Skeletal muscle tissue (tissue), 4 donors: ENCODE data around the gene ITGA3. TPM values are rescaled to one million over a fixed set of nuclear protein-coding genes. Genes with fewer than 3 reads are reported as not detected.
A peak's percentile ranks its signal among the peaks of the same experiment; 100 is the strongest.

Experiments used
- H3K27ac ChIP-seq: one replicate; pipeline ENCODE4 v1.7.0; 2013; ENCODE audit warnings: mild to moderate bottlenecking, low read depth, low read length, inconsistent platforms
- H3K27me3 ChIP-seq, 3 donors: one replicate each; pipeline ENCODE4 v1.7.0; 2013; ENCODE audit warnings: low read length in 3 of 3; ENCODE audit not compliant: control insufficient read depth in 3 of 3, insufficient read depth in 3 of 3
- H3K36me3 ChIP-seq, 3 donors: one replicate each; pipeline ENCODE4 v1.7.0; 2013; ENCODE audit warnings: low read length in 3 of 3; ENCODE audit not compliant: control insufficient read depth in 3 of 3, insufficient read depth in 3 of 3
- H3K4me1 ChIP-seq, 3 donors: one replicate each; pipeline ENCODE4 v1.7.0; 2013; ENCODE audit warnings: low read length in 3 of 3, mild to moderate bottlenecking in 3 of 3; ENCODE audit not compliant: control insufficient read depth in 3 of 3, insufficient read depth in 3 of 3
- H3K4me3 ChIP-seq, 3 donors: one replicate each; pipeline ENCODE4 v1.7.0; 2013; ENCODE audit warnings: low read length in 3 of 3
- H3K9ac ChIP-seq, 3 donors: one replicate each; pipeline ENCODE4 v1.7.0; 2013; ENCODE audit warnings: low read length in 3 of 3, mild to moderate bottlenecking in 3 of 3, moderate library complexity in 2 of 3, low read depth in 1 of 3
- H3K9me3 ChIP-seq, 3 donors: one replicate each; pipeline ENCODE4 v1.7.0; 2013; ENCODE audit warnings: low read length in 3 of 3; ENCODE audit not compliant: control insufficient read depth in 3 of 3
- total RNA-seq: library from RNA; depleted of rRNA; stranded (reverse); fragments of >200 nt; gene quantifications from one replicate; pipeline ENCODE4 v1.2.3, GENCODE V29; 2014
- donor health status: Osteomylitis.

Gene ITGA3
- total RNA-seq, 1 donor from 2014 or later: 27.7 TPM

DNA sequence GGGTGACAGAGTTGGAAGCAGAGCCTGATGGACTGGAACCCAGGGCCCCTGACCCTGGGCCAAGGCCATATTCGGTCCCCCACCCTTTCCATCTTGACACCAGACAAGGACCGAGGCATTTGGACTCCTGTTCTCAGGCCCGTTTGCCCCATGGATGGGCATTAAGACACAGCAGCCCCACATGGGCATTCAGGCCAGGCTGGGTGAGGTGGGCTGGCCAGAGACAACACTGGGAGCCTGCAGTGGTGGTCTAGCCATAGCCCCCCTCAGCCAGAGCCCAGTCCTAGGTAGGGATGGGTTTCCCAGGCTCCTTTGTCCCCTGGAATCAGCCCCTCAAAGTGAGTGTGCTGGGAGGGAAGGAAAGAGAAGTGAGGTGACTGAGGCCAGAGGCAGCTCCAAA is 40.8 kb downstream of the ITGA3 start:
- Histone ChIP-seq H3K27me3 (no peaks in the 10 kb centered on the region), H3K27ac (peak overlapping the region; percentile 94), H3K4me1 (peaks cover 56 to 72% (median 68%) of the 10 kb centered on the region in 3 donors), H3K9ac (peak overlapping the region; percentile 87 to 98 (median 96)), H3K36me3 (peaks cover 23 to 40% (median 26%) of the 10 kb centered on the region in 3 donors), H3K4me3 (peak overlapping the region; percentile 91 to 98 (median 94)), H3K9me3 (no peaks in the 10 kb centered on the region)

DNA sequence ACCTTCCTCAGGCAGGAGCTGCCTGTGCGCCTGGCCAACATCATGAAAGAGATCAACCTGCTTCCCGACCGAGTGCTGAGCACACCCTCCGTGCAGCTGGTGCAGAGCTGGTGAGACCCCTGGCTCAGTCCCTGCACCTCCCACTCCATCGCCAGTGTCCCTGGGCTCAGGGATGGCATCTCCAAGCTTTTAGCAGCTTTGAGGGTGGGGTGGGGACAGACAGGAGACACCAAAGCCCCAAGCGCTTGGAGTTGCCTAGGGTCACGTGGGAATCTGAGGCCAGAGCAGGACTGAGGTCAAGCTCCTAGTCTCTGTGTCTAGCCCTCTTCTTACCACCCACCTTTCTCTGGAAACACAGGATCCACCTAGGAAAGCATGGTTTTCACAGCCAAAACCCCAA is 41.5 kb downstream of the ITGA3 start:
- Histone ChIP-seq H3K4me1 (peaks cover 60 to 79% (median 75%) of the 10 kb centered on the region in 3 donors), H3K9ac (peak overlapping the region; percentile 25 to 98 (median 96)), H3K4me3 (peak overlapping the region in 2 of 3 donors; percentile 94 to 98), H3K36me3 (peaks cover 23 to 40% (median 26%) of the 10 kb centered on the region in 3 donors), H3K27me3 (no peaks in the 10 kb centered on the region), H3K9me3 (no peaks in the 10 kb centered on the region), H3K27ac (peak overlapping the region; percentile 94)

DNA sequence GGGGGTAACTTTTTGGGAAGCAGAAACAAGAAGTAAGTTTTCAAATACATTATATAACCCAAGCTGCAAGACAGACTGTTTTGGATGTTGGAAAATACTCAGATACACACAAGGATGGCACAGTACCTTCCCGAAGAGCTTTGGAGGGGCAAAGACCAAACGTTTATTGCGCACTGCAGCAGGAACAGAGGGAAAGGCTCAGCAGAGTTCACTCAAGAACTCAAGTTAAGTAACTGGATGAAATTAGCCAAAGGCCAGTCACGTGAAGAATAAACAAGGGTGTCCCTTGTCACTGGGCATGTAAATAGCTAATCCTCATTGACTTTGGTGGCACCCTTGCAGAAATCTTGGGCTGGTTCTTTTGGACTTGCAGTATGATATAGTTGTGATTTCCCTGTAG is 42.0 kb downstream of the ITGA3 start:
- H3K36me3 ChIP-seq: peaks cover 23 to 40% (median 26%) of the 10 kb centered on the region in 3 donors
- peak overlapping the region; percentile 25 to 98 (median 96) for H3K9ac ChIP-seq
- H3K4me3 ChIP-seq: peak overlapping the region in 1 of 3 donors; percentile 98
- no peaks in the 10 kb centered on the region for H3K9me3 ChIP-seq
- H3K27ac ChIP-seq: peak overlapping the region; percentile 94
- no peaks in the 10 kb centered on the region for H3K27me3 ChIP-seq
- H3K4me1 ChIP-seq: peaks cover 64 to 84% (median 80%) of the 10 kb centered on the region in 3 donors

DNA sequence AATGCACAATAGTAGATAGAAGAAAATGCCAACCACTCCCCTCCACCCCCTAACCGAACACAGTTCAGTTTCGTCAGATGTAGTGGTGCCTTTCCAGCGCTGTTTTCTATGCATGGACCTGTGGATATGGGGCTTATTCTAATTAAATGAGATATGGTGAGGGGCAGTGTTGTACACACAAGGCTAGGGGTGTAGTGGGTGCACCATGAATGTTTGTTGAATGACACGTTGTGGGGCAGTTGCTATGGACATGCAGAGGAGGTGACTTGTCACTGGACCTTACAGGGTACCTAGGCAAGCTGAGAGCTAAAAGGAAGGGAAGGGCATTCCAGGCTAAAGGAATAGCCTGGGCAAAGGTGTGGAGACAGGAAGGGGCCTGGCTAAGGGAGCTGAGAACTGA is 42.7 kb downstream of the ITGA3 start:
- Histone ChIP-seq H3K4me3 (peak overlapping the region in 2 of 3 donors; percentile 29 to 49), H3K27me3 (no peaks in the 10 kb centered on the region), H3K4me1 (peaks cover 71 to 90% (median 86%) of the 10 kb centered on the region in 3 donors), H3K9me3 (no peaks in the 10 kb centered on the region), H3K9ac (peak overlapping the region in 2 of 3 donors; percentile 36 to 98), H3K36me3 (peaks cover 25 to 41% (median 26%) of the 10 kb centered on the region in 3 donors), H3K27ac (peak overlapping the region; percentile 94)

DNA sequence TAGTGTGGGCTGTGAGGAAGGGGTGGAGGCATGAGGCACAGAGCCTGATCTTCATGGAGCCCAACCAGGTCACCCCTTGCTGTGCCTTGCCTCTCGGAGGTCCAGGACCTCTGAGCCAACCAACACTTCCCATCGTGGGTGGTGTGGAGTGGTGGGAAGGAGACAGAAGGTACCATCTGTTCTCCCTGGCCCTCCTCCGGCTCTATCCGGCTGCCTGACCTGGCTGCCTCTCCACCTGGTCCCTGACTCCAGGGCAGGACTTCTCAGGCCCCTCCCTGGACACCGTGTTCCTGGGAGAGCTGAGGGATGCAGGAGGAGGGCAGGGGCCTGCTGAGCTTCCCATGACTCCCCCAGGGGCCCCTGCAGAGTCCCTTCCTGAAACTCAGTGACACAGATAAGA is 43.1 kb downstream of the ITGA3 start:
- Histone ChIP-seq H3K36me3 (peaks cover 26 to 45% (median 28%) of the 10 kb centered on the region in 3 donors), H3K4me3 (peak overlapping the region in 2 of 3 donors; percentile 29 to 49), H3K27me3 (no peaks in the 10 kb centered on the region), H3K4me1 (peaks cover 75 to 94% (median 88%) of the 10 kb centered on the region in 3 donors), H3K9me3 (no peaks in the 10 kb centered on the region), H3K9ac (peak overlapping the region in 2 of 3 donors; percentile 36 to 98), H3K27ac (peak overlapping the region; percentile 94)

DNA sequence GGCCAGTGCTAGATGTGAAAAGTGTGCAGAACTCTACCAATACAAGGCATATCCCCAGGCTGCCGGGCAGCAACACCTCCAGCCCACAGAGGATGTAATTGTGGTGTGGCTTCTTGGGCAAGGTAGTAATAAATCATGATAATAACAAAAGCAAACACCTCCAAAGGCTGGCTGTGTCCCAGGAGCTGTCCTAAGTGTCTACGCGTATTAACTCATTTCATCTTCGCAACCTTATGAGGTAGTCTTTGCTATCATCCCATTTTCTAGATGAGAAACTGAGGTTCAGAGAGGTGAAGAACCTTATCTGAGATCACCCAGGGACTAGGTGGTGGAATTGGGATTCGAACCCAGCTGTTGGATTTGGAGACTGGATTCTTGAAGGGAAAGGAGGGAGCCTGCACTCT is 44.6 kb downstream of the ITGA3 start:
- no peaks in the 10 kb centered on the region for H3K27me3 ChIP-seq
- peaks cover 26 to 51% (median 33%) of the 10 kb centered on the region in 3 donors for H3K36me3 ChIP-seq
- H3K9me3 ChIP-seq: no peaks in the 10 kb centered on the region
- peak overlapping the region; percentile 94 for H3K27ac ChIP-seq
- peak overlapping the region; percentile 67 to 76 (median 67) for H3K4me3 ChIP-seq
- peaks cover 73 to 85% (median 82%) of the 10 kb centered on the region in 3 donors for H3K4me1 ChIP-seq
- H3K9ac ChIP-seq: peak overlapping the region; percentile 65 to 89 (median 89)

DNA sequence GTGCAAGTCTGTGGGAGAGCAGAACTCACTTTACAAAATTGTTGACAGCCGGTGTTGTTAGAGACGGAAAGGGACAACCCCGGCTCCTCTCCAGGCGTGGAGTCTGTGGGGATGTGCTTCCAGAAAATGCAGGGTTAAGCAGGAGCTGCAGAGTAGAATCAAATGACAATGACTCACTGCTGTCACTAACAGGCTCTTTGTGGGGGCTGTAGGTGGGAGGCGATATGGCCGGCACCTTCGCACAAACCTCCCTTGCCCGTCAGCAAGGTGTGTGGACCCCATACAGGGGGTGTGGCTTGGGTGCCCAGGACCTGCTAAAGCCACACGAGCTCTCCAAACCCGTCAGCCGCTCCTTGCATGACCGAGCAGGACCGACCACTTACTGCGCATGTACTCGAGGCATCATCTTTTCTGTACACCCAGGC is 45.0 kb downstream of the ITGA3 start:
- Histone ChIP-seq H3K27ac (peak overlapping the region; percentile 94), H3K27me3 (no peaks in the 10 kb centered on the region), H3K4me3 (peak overlapping the region; percentile 67 to 76 (median 67)), H3K9ac (peak overlapping the region; percentile 65 to 89 (median 89)), H3K36me3 (peaks cover 31 to 54% (median 37%) of the 10 kb centered on the region in 3 donors), H3K9me3 (no peaks in the 10 kb centered on the region), H3K4me1 (peaks cover 71 to 81% (median 79%) of the 10 kb centered on the region in 3 donors)

DNA sequence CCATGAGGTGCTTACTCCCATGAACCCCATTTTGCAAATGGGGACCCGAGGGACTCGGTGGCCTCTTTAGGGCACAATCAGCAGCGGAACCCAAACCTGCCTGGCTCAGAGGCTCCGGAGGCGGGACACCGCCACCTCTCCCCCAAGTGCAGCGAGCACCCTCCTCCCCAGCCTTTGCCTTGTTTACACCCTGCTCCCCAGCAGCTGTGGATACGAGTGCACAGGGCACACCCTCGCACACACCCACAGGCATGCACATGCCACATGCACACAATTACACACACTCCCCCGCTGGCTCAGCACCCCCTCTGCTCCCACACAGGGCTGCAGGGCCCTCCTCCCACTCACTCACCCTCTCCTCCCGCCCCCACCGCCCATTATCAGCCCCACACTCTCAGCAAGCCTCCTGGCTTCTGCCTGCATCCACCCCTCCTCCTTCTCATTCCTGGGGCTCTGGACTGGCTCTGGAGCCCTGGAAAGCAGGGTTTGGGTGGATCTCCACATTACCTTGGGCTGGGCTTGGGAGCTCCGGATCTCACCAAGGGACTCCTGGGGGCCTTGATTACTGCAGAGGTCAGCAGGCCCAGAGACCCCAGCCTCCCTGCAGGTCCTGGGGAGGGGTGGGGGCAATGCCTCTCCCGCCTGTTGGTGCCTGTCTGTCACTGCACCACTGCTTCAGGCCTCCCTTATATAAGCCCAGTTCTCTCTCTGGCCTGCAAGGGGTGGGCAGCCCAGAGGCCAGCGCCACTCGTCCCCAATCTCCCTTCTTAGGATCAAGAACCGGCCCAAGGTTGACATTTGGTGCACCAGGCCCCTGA is 45.6 kb downstream of the ITGA3 start:
- Histone ChIP-seq H3K4me3 (peak overlapping the region; percentile 67 to 76 (median 67)), H3K4me1 (peaks cover 64 to 75% (median 73%) of the 10 kb centered on the region in 3 donors), H3K27ac (peak overlapping the region; percentile 94), H3K27me3 (no peaks in the 10 kb centered on the region), H3K9me3 (no peaks in the 10 kb centered on the region), H3K36me3 (peaks cover 36 to 58% (median 39%) of the 10 kb centered on the region in 3 donors), H3K9ac (peak overlapping the region; percentile 65 to 89 (median 89))

DNA sequence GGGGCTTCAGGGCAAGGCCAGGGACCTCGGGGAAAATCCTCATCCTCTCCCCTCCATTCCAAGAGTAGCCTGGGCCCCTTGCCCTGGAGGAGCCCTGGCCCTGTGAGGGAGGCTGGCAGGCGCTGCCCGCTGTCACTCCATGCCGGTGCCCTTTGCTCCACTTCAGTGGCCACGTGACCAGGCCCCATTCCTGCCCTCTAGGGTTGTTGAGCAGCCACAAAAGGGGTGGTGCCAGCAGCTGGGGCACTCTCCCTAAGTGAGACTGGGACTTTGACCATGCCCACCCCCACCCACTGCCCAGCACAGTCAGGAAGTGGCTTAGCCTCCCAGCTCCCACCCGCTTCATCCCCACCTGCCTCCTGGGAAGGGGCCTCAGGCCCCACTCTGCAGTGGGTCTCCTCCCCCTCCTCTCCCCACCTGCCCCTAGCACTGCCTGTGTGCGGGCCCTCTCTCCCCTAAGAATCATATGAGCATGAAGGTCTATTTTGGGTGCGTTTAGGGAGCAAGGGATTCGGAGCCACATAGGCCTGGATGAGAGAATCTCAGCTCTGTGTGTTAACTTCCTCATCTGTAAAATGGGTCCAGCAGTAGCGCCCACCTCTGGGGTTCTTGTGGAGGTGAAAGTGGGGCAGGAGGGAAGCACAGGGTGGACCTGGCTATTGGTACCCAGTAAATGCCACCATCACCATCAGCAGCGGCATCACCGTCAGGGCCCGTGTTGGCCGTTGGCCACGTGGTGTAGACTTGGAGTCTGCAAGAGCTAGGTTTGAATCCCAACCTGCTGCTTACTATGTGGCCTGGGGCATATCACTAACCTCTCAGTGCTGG is 46.5 kb downstream of the ITGA3 start:
- peak overlapping the region; percentile 65 to 89 (median 89) for H3K9ac ChIP-seq
- peaks cover 38 to 56% (median 40%) of the 10 kb centered on the region in 3 donors for H3K36me3 ChIP-seq
- H3K27ac ChIP-seq: peak overlapping the region; percentile 94
- H3K4me3 ChIP-seq: peak overlapping the region; percentile 67 to 76 (median 67)
- no peaks in the 10 kb centered on the region for H3K9me3 ChIP-seq
- H3K4me1 ChIP-seq: peaks cover 56 to 66% (median 65%) of the 10 kb centered on the region in 3 donors
- no peaks in the 10 kb centered on the region for H3K27me3 ChIP-seq
